GF-D8 (cell line): ENCODE measurements around the gene SLC39A11.

Experiments
- DNase-seq: peaks from one replicate; lab custom pipeline; 2025; lab: John Stamatoyannopoulos, UW

Gene SLC39A11

GRCh38 chr17:72616447-72616846 lies 476.0 kb downstream of the SLC39A11 start:
- no peak for DNase-seq

- no peak for DNase-seq
Observed at GRCh38 chr17:72615627-72615991, 476.9 kb downstream of the SLC39A11 start.

- DNase-seq, result no peak
Observed at GRCh38 chr17:72614871-72615626, 477.4 kb downstream of the SLC39A11 start.

- DNase-seq, result no peak
Observed at GRCh38 chr17:72614476-72614870, 478.0 kb downstream of the SLC39A11 start.

- no peak for DNase-seq
Observed at GRCh38 chr17:72613806-72614292, 478.6 kb downstream of the SLC39A11 start.

GRCh38 chr17:72613396-72613795 lies 479.1 kb downstream of the SLC39A11 start:
- no peak for DNase-seq

GRCh38 chr17:72611172-72611571 lies 481.3 kb downstream of the SLC39A11 start:
- DNase-seq, result no peak

GRCh38 chr17:72609501-72609900 lies 483.0 kb downstream of the SLC39A11 start:
- no peak for DNase-seq

GRCh38 chr17:72608436-72608835 lies 484.1 kb downstream of the SLC39A11 start:
- no peak for DNase-seq

- no peak for DNase-seq
Observed at GRCh38 chr17:72606656-72607055, 485.8 kb downstream of the SLC39A11 start.

- DNase-seq, result no peak
Observed at GRCh38 chr17:72605543-72605942, 486.9 kb downstream of the SLC39A11 start.

- no peak for DNase-seq
Observed at GRCh38 chr17:72604518-72604917, 488.0 kb downstream of the SLC39A11 start.

GRCh38 chr17:72603420-72604242 lies 488.9 kb downstream of the SLC39A11 start:
- no peak for DNase-seq

- DNase-seq, result no peak
Observed at GRCh38 chr17:72602517-72603419, 489.7 kb downstream of the SLC39A11 start.

- no peak for DNase-seq
Observed at GRCh38 chr17:72600934-72601333, 491.6 kb downstream of the SLC39A11 start.

GRCh38 chr17:72599891-72600290 lies 492.6 kb downstream of the SLC39A11 start:
- DNase-seq, result no peak

GRCh38 chr17:72598695-72599094 lies 493.8 kb downstream of the SLC39A11 start:
- DNase-seq, result no peak

GRCh38 chr17:72597354-72598087 lies 495.0 kb downstream of the SLC39A11 start:
- no peak for DNase-seq
